Hepatocyte (in vitro differentiated cells): ENCODE measurements around the gene CYP3A4. TPM values are rescaled to one million over a fixed set of nuclear protein-coding genes. Genes with fewer than 3 reads are reported as not detected.
"Not testable (repeated sequence)": the region's sequence is repeated elsewhere in the genome, so short reads cannot be mapped to it uniquely, and the experiment has no call there.

Experiments used
- DNase-seq: peaks from one replicate; pipeline ENCODE4 v3.0.0-alpha.2; 2016; ENCODE audit warnings: low spot score
- H2AFZ ChIP-seq: fragments of 200-600 bp; sonication (generic); 2 replicates; pipeline ENCODE4 v1.6.0; 2016; ENCODE audit warnings: antibody characterized with exemption, mild to moderate bottlenecking
- H3K27ac ChIP-seq: fragments of 200-600 bp; sonication (generic); 2 replicates; pipeline ENCODE4 v1.5.1; 2016; ENCODE audit warnings: mild to moderate bottlenecking
- H3K27me3 ChIP-seq: fragments of 200-600 bp; sonication (generic); 2 replicates; pipeline ENCODE4 v1.6.1; 2016
- H3K36me3 ChIP-seq: fragments of 200-600 bp; sonication (generic); replicated peaks from 2 replicates; pipeline ENCODE4 v1.5.1; 2016; ENCODE audit warnings: low read depth; ENCODE audit not compliant: insufficient read depth
- H3K4me1 ChIP-seq: fragments of 200-600 bp; sonication (generic); 2 replicates; pipeline ENCODE4 v1.5.1; 2016; ENCODE audit warnings: mild to moderate bottlenecking, moderate library complexity; ENCODE audit not compliant: insufficient read depth
- H3K4me2 ChIP-seq: fragments of 200-600 bp; sonication (generic); 2 replicates; pipeline ENCODE4 v1.6.0; 2016
- H3K4me3 ChIP-seq: fragments of 200-600 bp; sonication (generic); 2 replicates; pipeline ENCODE4 v1.5.1; 2016; ENCODE audit warnings: mild to moderate bottlenecking
- H3K79me2 ChIP-seq: fragments of 200-600 bp; sonication (generic); 2 replicates; pipeline ENCODE4 v1.6.0; 2017; ENCODE audit warnings: mild to moderate bottlenecking
- H3K9me2 ChIP-seq: fragments of 200-600 bp; sonication (generic); replicated peaks from 2 replicates; pipeline ENCODE4 v1.6.0; 2017; ENCODE audit warnings: mild to moderate bottlenecking; ENCODE audit not compliant: insufficient read depth
- H3K9me3 ChIP-seq: fragments of 200-600 bp; sonication (generic); 2 replicates; pipeline ENCODE4 v1.5.1; 2016; ENCODE audit warnings: low read depth, mild to moderate bottlenecking
- H4K20me1 ChIP-seq: fragments of 200-600 bp; sonication (generic); 2 replicates; pipeline ENCODE4 v1.6.0; 2016; ENCODE audit warnings: mild to moderate bottlenecking; ENCODE audit not compliant: insufficient read depth, poor library complexity, severe bottlenecking
- CTCF ChIP-seq: fragments of 200-600 bp; sonication (generic); IDR thresholded peaks from 2 replicates; pipeline ENCODE4 v1.5.1; 2016; ENCODE audit warnings: antibody characterized with exemption, mild to moderate bottlenecking; ENCODE audit not compliant: poor library complexity
- EZH2 ChIP-seq: fragments of 200-600 bp; sonication (generic); IDR thresholded peaks from 2 replicates; pipeline ENCODE4 v1.6.1; 2016; ENCODE audit warnings: antibody characterized with exemption, mild to moderate bottlenecking, borderline replicate concordance
- EZH2phosphoT487 ChIP-seq: fragments of 200-600 bp; sonication (generic); IDR thresholded peaks from one replicate; pipeline ENCODE4 v1.6.1; 2018; ENCODE audit warnings: antibody characterized with exemption, mild to moderate bottlenecking, low read depth, moderate library complexity; ENCODE audit not compliant: unreplicated experiment, severe bottlenecking
- WGBS: methylation state at CpG from one replicate; pipeline ENCODE4 v1.1.6; 2016; ENCODE audit warnings: low lambda C conversion rate; ENCODE audit errors: missing lambda C conversion rate; 5-methylcytosine and 5-hydroxymethylcytosine counted together
- polyA plus RNA-seq: library from polyadenylated mRNA; unstranded; fragments of >200 nt; fragmentation: Nextera tagmentation; extraction: Ambion mirVana; gene quantifications from 2 replicates; pipeline ENCODE4 v1.2.1, GENCODE V29; 2016
- total RNA-seq: library from RNA; depleted of rRNA; stranded (reverse); fragments of >200 nt; gene quantifications from 2 replicates; pipeline ENCODE4 v1.2.3, GENCODE V29; 2014

CYP3A4 gene
- total and polyA plus RNA-seq, 2 experiments from 2014 or later, result 42.2 to 43.4 TPM

GRCh38 chr7:99805641-99806040 is 21.7 kb upstream of the CYP3A4 start:
- no peak for DNase-seq
- WGBS, result 89% methylated on average over 2 of the region's 2 CpGs
- Histone ChIP-seq H3K79me2 (no peaks in the 10 kb centered on the region), H4K20me1 (no peaks in the 10 kb centered on the region), H3K4me1 (no peaks in the 10 kb centered on the region), H3K4me2 (no peak overlapping the region), H3K27ac (no peak overlapping the region), H3K36me3 (no peaks in the 10 kb centered on the region), H3K9me3 (peaks cover 5% of the 10 kb centered on the region), H3K4me3 (no peak overlapping the region), H2AFZ (no peak overlapping the region), H3K9me2 (no peaks in the 10 kb centered on the region), H3K27me3 (no peaks in the 10 kb centered on the region)
- TF ChIP-seq EZH2phosphoT487 (no peak), EZH2 (no peak), CTCF (no peak)

- H3K27me3 ChIP-seq, H3K9me3 ChIP-seq, H4K20me1 ChIP-seq, H3K27ac ChIP-seq, H3K9me2 ChIP-seq, H3K4me1 ChIP-seq, H3K4me2 ChIP-seq, H3K36me3 ChIP-seq, H2AFZ ChIP-seq, DNase-seq, H3K79me2 ChIP-seq, H3K4me3 ChIP-seq: not testable (repeated sequence)
- 88% methylated on average over 6 of the region's 6 CpGs for WGBS
These were observed 19.1 kb upstream of the CYP3A4 start for GRCh38 chr7:99803118-99803517.

GRCh38 chr7:99801407-99801806 is 17.4 kb upstream of the CYP3A4 start:
- not testable (repeated sequence) for H3K27ac ChIP-seq, H3K27me3 ChIP-seq, H3K36me3 ChIP-seq, H3K4me1 ChIP-seq, DNase-seq, H3K4me2 ChIP-seq, H3K79me2 ChIP-seq, H2AFZ ChIP-seq, H4K20me1 ChIP-seq, H3K4me3 ChIP-seq, H3K9me2 ChIP-seq, H3K9me3 ChIP-seq
- 83% methylated on average over 3 of the region's 3 CpGs for WGBS

- Histone ChIP-seq H3K36me3 (no peaks in the 10 kb centered on the region), H3K4me1 (peaks cover 7% of the 10 kb centered on the region), H3K27me3 (no peaks in the 10 kb centered on the region), H4K20me1 (no peaks in the 10 kb centered on the region), H3K79me2 (no peaks in the 10 kb centered on the region), H3K4me3 (no peak overlapping the region), H3K4me2 (no peak overlapping the region), H3K9me2 (no peaks in the 10 kb centered on the region), H2AFZ (no peak overlapping the region), H3K9me3 (no peaks in the 10 kb centered on the region), H3K27ac (no peak overlapping the region)
- DNase-seq, result no peak
- 95% methylated on average over 2 of the region's 2 CpGs for WGBS
- TF ChIP-seq CTCF (no peak), EZH2 (no peak), EZH2phosphoT487 (no peak)
These were observed 15.0 kb upstream of the CYP3A4 start for GRCh38 chr7:99798972-99799371.

GRCh38 chr7:99795864-99796263 is 11.9 kb upstream of the CYP3A4 start:
- not testable (repeated sequence) for H3K27me3 ChIP-seq, DNase-seq, H3K4me3 ChIP-seq, H3K4me2 ChIP-seq, H3K36me3 ChIP-seq, H2AFZ ChIP-seq, H3K9me2 ChIP-seq, H3K79me2 ChIP-seq, H3K4me1 ChIP-seq, H4K20me1 ChIP-seq, H3K9me3 ChIP-seq
- WGBS, result 79% methylated on average over 2 of the region's 2 CpGs
- H3K27ac ChIP-seq, result peak overlapping the region; percentile 61
